Astrocyte of the cerebellum (primary cell): ENCODE data around the gene MMP12.
A peak's percentile ranks its signal among the peaks of the same experiment; 100 is the strongest.

Experiments
- DNase-seq: peaks from one replicate; pipeline ENCODE4 v3.0.0-alpha.2; 2011; ENCODE audit warnings: low read depth
- H3K4me3 ChIP-seq: 2 replicates; pipeline ENCODE4 v1.5.1; 2011; ENCODE audit warnings: mild to moderate bottlenecking, low read depth, low read length, moderate library complexity
- CTCF ChIP-seq: IDR thresholded peaks from 2 replicates; pipeline ENCODE4 v1.5.1; 2012; ENCODE audit warnings: low read length, low read depth, moderate library complexity, mild to moderate bottlenecking; ENCODE audit errors: missing control alignments
- in situ Hi-C: cut with HindIII; loops from 2 replicates; pipeline ENCODE4 v1.10.0; 2017; ENCODE audit warnings: low sequenced_read_pairs

The MMP12 gene

GRCh38 chr11:102874852-102875251 lies at the start of gene MMP12:
Gene MMP12 (minus strand): TSS chr11:102874982. CDS start chr11:102874937, 45 bp downstream.
- no peak for DNase-seq
- in situ Hi-C loops, result no loop called here
- H3K4me3 ChIP-seq, result no peak within 1 kb of the TSS
- TF ChIP-seq CTCF, result no peak

- H3K4me3 ChIP-seq, result no peak overlapping the region
- no peak for DNase-seq
- in situ Hi-C loops, result loop anchor here (25.0 kb wide), 1 partner anchor 141 kb away; no protein-coding TSS in a partner anchor
- no peak for TF ChIP-seq CTCF
Observed at GRCh38 chr11:102921587-102922220, 46.9 kb upstream of the MMP12 start.

GRCh38 chr11:102920118-102920684 lies 45.4 kb upstream of the MMP12 start:
- in situ Hi-C loops, result loop anchor here (25.0 kb wide), 1 partner anchor 142 kb away; no protein-coding TSS in a partner anchor
- no peak for TF ChIP-seq CTCF
- DNase-seq, result no peak
- no peak overlapping the region for H3K4me3 ChIP-seq

- no peak for DNase-seq
- in situ Hi-C loops, result loop anchor here (25.0 kb wide), 1 partner anchor 147 kb away; no protein-coding TSS in a partner anchor
- no peak for TF ChIP-seq CTCF
- H3K4me3 ChIP-seq, result no peak overlapping the region
Observed at GRCh38 chr11:102915044-102915375, 40.2 kb upstream of the MMP12 start.

- TF ChIP-seq CTCF, result peak; percentile 85
- H3K4me3 ChIP-seq, result no peak overlapping the region
- peak; percentile 36 for DNase-seq
- in situ Hi-C loops, result loop anchor here (25.0 kb wide), 1 partner anchor 148 kb away; no protein-coding TSS in a partner anchor
Observed at GRCh38 chr11:102914238-102915043, 39.7 kb upstream of the MMP12 start.

GRCh38 chr11:102912482-102912830 lies 37.7 kb upstream of the MMP12 start:
- in situ Hi-C loops, result loop anchor here (25.0 kb wide), 1 partner anchor 150 kb away; no protein-coding TSS in a partner anchor
- DNase-seq, result no peak
- TF ChIP-seq CTCF, result no peak
- no peak overlapping the region for H3K4me3 ChIP-seq
